Thoracic aorta (tissue), 2 donors: Measurements from ENCODE around the gene TPO. TPM values are rescaled to one million over a fixed set of nuclear protein-coding genes. Genes with fewer than 3 reads are reported as not detected.

Experiments used
- ATAC-seq: fragments of 150-250 bp; one replicate; pipeline ENCODE4 v1.8.0; 2017; ENCODE audit warnings: low read depth; ENCODE audit not compliant: insufficient number of reproducible peaks, low FRiP score
- DNase-seq: peaks from one replicate; pipeline ENCODE4 v3.0.0-alpha.2; 2020; ENCODE audit warnings: low spot score
- H3K27ac ChIP-seq, 2 donors: fragments of 200-600 bp; sonication (generic); 1 replicate in 1 of 2; 2 replicates in 1 of 2; pipeline ENCODE4 v1.5.1; 2016; ENCODE audit warnings: mild to moderate bottlenecking in 2 of 2, moderate library complexity in 2 of 2
- H3K27me3 ChIP-seq: fragments of 200-600 bp; sonication (generic); replicated peaks from 2 replicates; pipeline ENCODE4 v1.6.0; 2016; ENCODE audit warnings: mild to moderate bottlenecking; ENCODE audit not compliant: insufficient read depth
- H3K36me3 ChIP-seq: fragments of 200-600 bp; sonication (generic); one replicate; pipeline ENCODE4 v1.5.1; 2016
- H3K4me1 ChIP-seq, 2 donors: fragments of 200-600 bp; sonication (generic); 1 replicate in 1 of 2; 2 replicates in 1 of 2; pipeline versions ENCODE4 v1.5.1 to v1.6.0; 2016; ENCODE audit warnings: low read depth in 2 of 2, mild to moderate bottlenecking in 1 of 2; ENCODE audit not compliant: control insufficient read depth in 1 of 2
- H3K4me3 ChIP-seq: fragments of 200-600 bp; sonication (generic); 2 replicates; pipeline ENCODE4 v1.5.1; 2016; ENCODE audit warnings: mild to moderate bottlenecking
- H3K9me3 ChIP-seq: fragments of 200-600 bp; sonication (generic); 2 replicates; pipeline ENCODE4 v1.5.1; 2016
- total RNA-seq, 2 donors: library from RNA; depleted of rRNA; stranded (reverse); fragments of >200 nt; gene quantifications; one replicate each; pipeline versions ENCODE4 v1.1.0 to v1.2.3, GENCODE V29; 2016
- TF ChIP-seq, protein P1 (sequence below): fragments of 200-600 bp; sonication (generic); IDR thresholded peaks from one replicate; pipeline ENCODE4 v1.5.1; 2019; ENCODE audit warnings: antibody characterized with exemption

The TPO gene
- 10 to 100 TPM in 1 of 2 donors, 1 to 10 TPM in 1; 8.1 to 24.1 TPM for total RNA-seq

DNA sequence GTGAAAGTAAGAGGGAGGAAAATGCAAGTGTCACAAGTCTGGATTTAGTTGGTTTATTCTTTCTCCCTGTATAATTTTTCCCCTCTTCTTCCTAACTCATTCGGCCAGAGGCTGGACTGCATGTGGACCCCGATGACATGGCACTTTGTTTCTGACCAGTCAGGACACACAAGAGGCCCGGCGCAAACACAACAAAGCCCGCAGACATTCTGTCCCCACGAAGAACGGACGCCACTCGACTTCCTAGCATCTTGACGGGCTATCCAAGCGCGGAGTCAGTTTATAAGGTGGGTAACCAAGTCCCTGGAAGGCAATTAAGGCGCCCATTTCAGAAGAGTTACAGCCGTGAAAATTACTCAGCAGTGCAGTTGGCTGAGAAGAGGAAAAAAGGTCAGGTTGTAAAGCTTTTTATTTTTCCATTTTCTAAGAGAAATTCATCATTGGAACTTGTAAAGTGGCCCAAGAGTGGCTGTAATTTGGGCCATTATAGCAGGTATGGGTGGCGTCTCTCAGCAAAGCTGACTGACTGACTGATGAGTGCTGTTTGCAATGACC is at the start of gene TPO:
TSS of gene TPO (plus strand) at position 308 of the 555 bp plus-strand sequence. CDS start 946 bp downstream, outside the sequence.
- Histone ChIP-seq H3K4me3 (no peak within 1 kb of the TSS), H3K36me3 (no peaks in the 10 kb centered on the region), H3K9me3 (no peaks in the 10 kb centered on the region), H3K4me1 (no peaks in the 10 kb centered on the region), H3K27ac (no peak within 1 kb of the TSS), H3K27me3 (no peaks in the 10 kb centered on the region)
- DNase-seq (no peak), ATAC-seq (no peak)
- TF ChIP-seq, protein P1, sequence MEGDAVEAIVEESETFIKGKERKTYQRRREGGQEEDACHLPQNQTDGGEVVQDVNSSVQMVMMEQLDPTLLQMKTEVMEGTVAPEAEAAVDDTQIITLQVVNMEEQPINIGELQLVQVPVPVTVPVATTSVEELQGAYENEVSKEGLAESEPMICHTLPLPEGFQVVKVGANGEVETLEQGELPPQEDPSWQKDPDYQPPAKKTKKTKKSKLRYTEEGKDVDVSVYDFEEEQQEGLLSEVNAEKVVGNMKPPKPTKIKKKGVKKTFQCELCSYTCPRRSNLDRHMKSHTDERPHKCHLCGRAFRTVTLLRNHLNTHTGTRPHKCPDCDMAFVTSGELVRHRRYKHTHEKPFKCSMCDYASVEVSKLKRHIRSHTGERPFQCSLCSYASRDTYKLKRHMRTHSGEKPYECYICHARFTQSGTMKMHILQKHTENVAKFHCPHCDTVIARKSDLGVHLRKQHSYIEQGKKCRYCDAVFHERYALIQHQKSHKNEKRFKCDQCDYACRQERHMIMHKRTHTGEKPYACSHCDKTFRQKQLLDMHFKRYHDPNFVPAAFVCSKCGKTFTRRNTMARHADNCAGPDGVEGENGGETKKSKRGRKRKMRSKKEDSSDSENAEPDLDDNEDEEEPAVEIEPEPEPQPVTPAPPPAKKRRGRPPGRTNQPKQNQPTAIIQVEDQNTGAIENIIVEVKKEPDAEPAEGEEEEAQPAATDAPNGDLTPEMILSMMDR = no peak

DNA sequence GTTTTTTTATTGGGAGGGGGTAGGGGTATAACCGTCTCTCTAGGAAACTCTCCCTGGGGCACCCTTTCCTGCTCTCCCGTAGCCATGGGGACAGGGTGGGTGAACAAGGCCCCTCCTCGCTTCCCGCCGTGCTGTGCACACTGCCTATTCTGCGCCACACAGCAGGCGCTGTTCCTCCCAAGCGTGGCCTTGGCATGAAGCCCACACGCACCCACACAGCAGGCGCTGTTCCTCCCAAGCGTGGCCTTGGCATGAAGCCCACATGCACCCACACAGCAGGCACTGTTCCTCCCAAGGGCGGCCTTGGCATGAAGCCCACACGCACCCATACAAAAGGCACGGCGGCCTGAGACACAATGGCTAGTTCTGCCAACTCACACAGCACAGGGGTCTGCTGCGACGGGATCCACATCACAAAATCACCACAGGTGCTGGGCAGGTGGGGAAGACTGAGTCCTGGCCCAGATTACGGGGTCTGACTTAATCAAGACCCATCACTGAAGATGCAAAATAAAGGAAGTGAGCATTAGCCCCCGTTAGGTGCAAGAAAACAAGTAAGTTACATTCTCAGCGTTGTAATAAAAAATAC is 46.6 kb upstream of the TPO start:
- H3K4me3 ChIP-seq = no peak overlapping the region
- no peaks in the 10 kb centered on the region for H3K4me1 ChIP-seq
- TF ChIP-seq, protein P1 = no peak
- H3K9me3 ChIP-seq = no peaks in the 10 kb centered on the region
- no peak overlapping the region for H3K27ac ChIP-seq
- no peaks in the 10 kb centered on the region for H3K27me3 ChIP-seq
- ATAC-seq (no peak), DNase-seq (no peak)
- no peaks in the 10 kb centered on the region for H3K36me3 ChIP-seq

DNA sequence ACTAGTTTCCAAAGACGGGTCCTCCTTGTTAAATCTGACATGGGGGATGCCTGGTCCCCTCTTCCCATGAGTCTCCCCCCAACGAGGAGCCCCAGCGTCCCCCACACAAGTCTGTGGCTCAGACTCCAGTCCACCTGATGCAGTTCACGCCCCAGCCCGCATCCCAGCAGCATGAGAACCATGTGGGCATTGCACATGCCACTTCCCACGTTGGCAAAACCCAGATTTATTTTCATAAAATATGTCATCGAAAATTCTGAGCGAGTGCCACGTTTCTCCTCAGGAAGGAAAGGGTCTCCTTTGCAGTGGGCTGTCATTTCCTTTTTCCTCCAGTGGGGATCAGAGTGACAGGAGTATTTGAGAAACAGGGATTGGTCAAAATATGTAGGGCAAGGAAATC is 45.7 kb upstream of the TPO start:
- DNase-seq = no peak
- no peaks in the 10 kb centered on the region for H3K9me3 ChIP-seq
- no peaks in the 10 kb centered on the region for H3K27me3 ChIP-seq
- TF ChIP-seq, protein P1 = no peak
- no peak overlapping the region for H3K4me3 ChIP-seq
- no peaks in the 10 kb centered on the region for H3K4me1 ChIP-seq
- H3K36me3 ChIP-seq = no peaks in the 10 kb centered on the region
- no peak for ATAC-seq
- no peak overlapping the region for H3K27ac ChIP-seq

DNA sequence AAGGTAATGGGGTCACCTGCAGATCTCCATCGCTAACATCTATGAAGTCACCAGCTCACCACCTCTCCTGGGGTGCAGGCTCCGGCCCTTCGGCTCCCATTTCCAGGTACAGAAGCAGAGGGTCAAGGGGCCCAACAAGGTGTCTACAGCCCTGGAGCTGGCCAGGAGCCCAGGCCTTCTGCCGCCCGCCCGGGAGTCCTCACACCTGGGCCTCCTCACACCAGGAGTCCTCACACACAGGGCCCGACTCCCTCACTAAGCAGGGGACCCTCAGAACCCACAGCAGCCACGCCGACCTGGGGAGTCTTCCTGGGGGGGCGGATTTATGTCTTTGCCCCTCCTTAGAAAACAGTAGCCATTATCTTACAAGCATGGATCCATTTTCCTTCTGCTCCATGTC is 43.4 kb upstream of the TPO start:
- Histone ChIP-seq H3K36me3 (no peaks in the 10 kb centered on the region), H3K9me3 (no peaks in the 10 kb centered on the region), H3K4me3 (no peak overlapping the region), H3K4me1 (no peaks in the 10 kb centered on the region), H3K27ac (no peak overlapping the region), H3K27me3 (no peaks in the 10 kb centered on the region)
- ATAC-seq = no peak
- TF ChIP-seq, protein P1 = no peak
- no peak for DNase-seq

DNA sequence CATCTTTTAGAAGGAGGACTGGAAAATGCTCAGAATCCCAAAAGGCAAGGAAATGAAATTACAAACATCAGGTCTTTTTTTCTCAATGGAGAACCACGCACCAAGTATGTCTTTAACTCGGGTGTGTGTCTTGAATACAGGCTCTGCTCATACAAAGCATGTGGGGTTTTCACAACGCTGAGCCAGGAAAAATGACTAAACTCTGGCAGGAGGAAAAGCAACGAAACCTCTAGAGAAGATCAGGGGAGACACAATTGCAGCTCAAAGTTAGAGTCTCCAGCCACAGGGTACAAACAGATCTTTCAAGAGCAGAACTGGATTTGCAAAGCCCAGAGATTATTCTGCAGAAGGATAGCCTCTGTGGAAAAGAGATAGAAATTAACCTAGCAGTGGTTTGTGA is 42.8 kb upstream of the TPO start:
- TF ChIP-seq, protein P1 = no peak
- H3K9me3 ChIP-seq = no peaks in the 10 kb centered on the region
- H3K27me3 ChIP-seq = no peaks in the 10 kb centered on the region
- no peaks in the 10 kb centered on the region for H3K36me3 ChIP-seq
- H3K27ac ChIP-seq = no peak overlapping the region
- H3K4me3 ChIP-seq = no peak overlapping the region
- ATAC-seq (no peak), DNase-seq (no peak)
- no peaks in the 10 kb centered on the region for H3K4me1 ChIP-seq
